ENCODE measurements around the gene NRXN3.

DNA sequence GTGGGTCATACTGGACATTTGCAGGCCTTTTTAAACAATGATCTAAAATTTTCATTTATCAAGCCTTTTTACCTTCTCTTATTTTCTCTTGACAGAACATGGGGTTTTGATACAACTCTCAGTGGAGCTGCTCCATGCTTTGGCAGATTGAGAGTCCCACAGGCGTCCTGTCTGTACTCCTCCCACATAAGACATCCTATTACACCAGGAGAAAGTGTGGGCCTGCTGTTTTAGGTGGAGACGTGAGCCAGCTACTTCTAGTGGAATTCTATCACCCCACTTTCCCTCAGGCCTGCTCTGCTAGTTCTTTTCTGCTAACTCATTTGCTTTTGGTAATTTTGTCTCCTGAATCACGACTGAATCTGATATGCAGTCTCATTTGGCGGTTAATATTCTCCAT is 33.5 kb upstream of the NRXN3 start:
- TF ChIP-seq, protein P1, sequence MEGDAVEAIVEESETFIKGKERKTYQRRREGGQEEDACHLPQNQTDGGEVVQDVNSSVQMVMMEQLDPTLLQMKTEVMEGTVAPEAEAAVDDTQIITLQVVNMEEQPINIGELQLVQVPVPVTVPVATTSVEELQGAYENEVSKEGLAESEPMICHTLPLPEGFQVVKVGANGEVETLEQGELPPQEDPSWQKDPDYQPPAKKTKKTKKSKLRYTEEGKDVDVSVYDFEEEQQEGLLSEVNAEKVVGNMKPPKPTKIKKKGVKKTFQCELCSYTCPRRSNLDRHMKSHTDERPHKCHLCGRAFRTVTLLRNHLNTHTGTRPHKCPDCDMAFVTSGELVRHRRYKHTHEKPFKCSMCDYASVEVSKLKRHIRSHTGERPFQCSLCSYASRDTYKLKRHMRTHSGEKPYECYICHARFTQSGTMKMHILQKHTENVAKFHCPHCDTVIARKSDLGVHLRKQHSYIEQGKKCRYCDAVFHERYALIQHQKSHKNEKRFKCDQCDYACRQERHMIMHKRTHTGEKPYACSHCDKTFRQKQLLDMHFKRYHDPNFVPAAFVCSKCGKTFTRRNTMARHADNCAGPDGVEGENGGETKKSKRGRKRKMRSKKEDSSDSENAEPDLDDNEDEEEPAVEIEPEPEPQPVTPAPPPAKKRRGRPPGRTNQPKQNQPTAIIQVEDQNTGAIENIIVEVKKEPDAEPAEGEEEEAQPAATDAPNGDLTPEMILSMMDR (optimal IDR thresholded peaks at IDR 0.05 in 1 of 3, IDR thresholded peaks at IDR 0.05 in 1 of 3, conservative IDR thresholded peaks at IDR 0.05 in 1 of 3; ENCODE audit: extremely low read depth in 1 of 3, insufficient read depth in 2 of 3, low read length in 3 of 3), result no peak
- TF ChIP-seq EZH2 (IDR thresholded peaks at IDR 0.05; ENCODE audit: low read length), result no peak
